H1 (cell line): Measurements from ENCODE around the gene LYRM7.

Experiments used
- CTCF ChIP-seq, 3 experiments: IDR thresholded peaks; 1 replicate in 2 of 3; 2 replicates in 1 of 3; pipeline versions ENCODE4 v1.5.1 to v1.6.1; 2011; ENCODE audit warnings: low read length in 3 of 3, mild to moderate bottlenecking in 3 of 3, inconsistent platforms in 2 of 3, low read depth in 1 of 3, moderate library complexity in 1 of 3; ENCODE audit not compliant: insufficient read depth in 1 of 3; ENCODE audit errors: control extremely low read depth in 1 of 3
- E2F6 ChIP-seq: IDR thresholded peaks from 2 replicates; pipeline ENCODE4 v1.6.1; 2012; ENCODE audit warnings: inconsistent platforms
- EZH2 ChIP-seq: fragments of 200-600 bp; sonication (generic); IDR thresholded peaks from 2 replicates; pipeline ENCODE4 v1.7.1; 2012; ENCODE audit warnings: low read depth, mild to moderate bottlenecking, moderate library complexity, low read length, inconsistent platforms; ENCODE audit not compliant: severe bottlenecking
- GTF2F1 ChIP-seq: IDR thresholded peaks from 2 replicates; pipeline ENCODE4 v1.6.1; 2012; ENCODE audit warnings: low read depth, low read length, improper control_type of control experiment, borderline replicate concordance
- MAX ChIP-seq: IDR thresholded peaks from 2 replicates; pipeline ENCODE4 v1.6.1; 2012; ENCODE audit warnings: inconsistent platforms
- NRF1 ChIP-seq: IDR thresholded peaks from 2 replicates; pipeline ENCODE4 v1.6.1; 2011; ENCODE audit warnings: mild to moderate bottlenecking, low read depth, low read length, improper control_type of control experiment
- POLR2A ChIP-seq, 2 experiments: IDR thresholded peaks; 1 replicate in 1 of 2; 2 replicates in 1 of 2; pipeline ENCODE4 v1.6.1; 2011; ENCODE audit warnings: low read depth in 2 of 2, low read length in 2 of 2, mild to moderate bottlenecking in 2 of 2; ENCODE audit errors: control extremely low read depth in 1 of 2
- POLR2AphosphoS5 ChIP-seq: IDR thresholded peaks from 2 replicates; pipeline ENCODE4 v1.6.1; 2011; ENCODE audit warnings: low read depth, low read length
- RAD21 ChIP-seq, 2 experiments: IDR thresholded peaks in 1 of 2; conservative IDR thresholded peaks in 1 of 2; 2 replicates each; pipeline ENCODE4 v1.6.1; 2011; ENCODE audit warnings: low read depth in 2 of 2, low read length in 2 of 2, improper control_type of control experiment in 1 of 2, inconsistent platforms in 1 of 2, mild to moderate bottlenecking in 1 of 2, moderate library complexity in 1 of 2
- RFX5 ChIP-seq: IDR thresholded peaks from 2 replicates; pipeline ENCODE4 v1.6.1; 2011; ENCODE audit warnings: low read depth, low read length, improper control_type of control experiment, borderline replicate concordance
- SP1 ChIP-seq: IDR thresholded peaks from 2 replicates; pipeline ENCODE4 v1.6.1; 2011; ENCODE audit warnings: low read depth, low read length
- SUZ12 ChIP-seq: fragments of 200-600 bp; sonication (generic); IDR thresholded peaks from 2 replicates; pipeline ENCODE4 v1.6.1; 2012; ENCODE audit warnings: mild to moderate bottlenecking, inconsistent platforms, low read length, moderate library complexity, mixed read lengths
- TCF12 ChIP-seq: IDR thresholded peaks from 2 replicates; pipeline ENCODE4 v1.6.1; 2011; ENCODE audit warnings: low read depth, mild to moderate bottlenecking, low read length
- ZNF274 ChIP-seq: IDR thresholded peaks from 2 replicates; pipeline ENCODE4 v1.7.0; 2012; ENCODE audit warnings: low read length, borderline replicate concordance; ENCODE audit errors: extremely low read depth

GRCh38 chr5:131185523-131186104, 14.9 kb downstream of the LYRM7 start:
- TF ChIP-seq MAX (no peak), EZH2 (no peak), ZNF274 (no peak), NRF1 (no peak), E2F6 (no peak), CTCF (IDR thresholded peaks at IDR 0.05; ENCODE audit: control extremely low read depth in 1 of 3, insufficient read depth in 1 of 3, low read depth in 1 of 3, low read length in 3 of 3) (no peak), POLR2AphosphoS5 (no peak), POLR2A (IDR thresholded peaks at IDR 0.05; ENCODE audit: control extremely low read depth in 1 of 2, low read depth in 2 of 2, low read length in 2 of 2) (no peak), TCF12 (no peak), RAD21 (IDR thresholded peaks at IDR 0.05 in 1 of 2, conservative IDR thresholded peaks at IDR 0.05 in 1 of 2; ENCODE audit: low read depth in 2 of 2, low read length in 2 of 2) (no peak), GTF2F1 (no peak), SUZ12 (no peak), SP1 (no peak), RFX5 (no peak)
